ENCODE data around the gene RNF168. TPM values are rescaled to one million over a fixed set of nuclear protein-coding genes. Genes with fewer than 3 reads are reported as not detected.
"Not testable (repeated sequence)": the region's sequence is repeated elsewhere in the genome, so short reads cannot be mapped to it uniquely, and the experiment has no call there.

Gene RNF168
- total and polyA plus RNA-seq, 9 donors = 8.0 to 29.3 (median 19.5) TPM

- Histone ChIP-seq H3K4me3 (no peak overlapping the region), H3K9me3 (no peaks in the 10 kb centered on the region), H3K36me3 (no peaks in the 10 kb centered on the region), H3K27ac (no peak overlapping the region), H3K27me3 (no peaks in the 10 kb centered on the region), H3K4me1 (ENCODE audit: insufficient read depth) (no peaks in the 10 kb centered on the region)
- no peak for DNase-seq
- 80 to 83% (median 81%) methylated on average over 2 of the region's 2 CpGs for WGBS, 3 donors
- intact Hi-C loops (cut with DNase I) = no loop called here
- TF ChIP-seq EP300 (IDR thresholded peaks at IDR 0.05) (no peak), CTCF (IDR thresholded peaks at IDR 0.05) (no peak), POLR2A (IDR thresholded peaks at IDR 0.05) (no peak)
These were observed 32.0 kb downstream of the RNF168 start for GRCh38 chr3:196471551-196471950.

- intact Hi-C loops (cut with DNase I); H3K4me1 ChIP-seq (ENCODE audit: insufficient read depth); H3K9me3 ChIP-seq; H3K4me3 ChIP-seq; H3K36me3 ChIP-seq; H3K27ac ChIP-seq; DNase-seq; H3K27me3 ChIP-seq: not testable (repeated sequence)
- WGBS, 3 donors = 92 to 99% (median 96%) methylated on average over 3 of the region's 3 CpGs
These were observed 33.4 kb downstream of the RNF168 start for GRCh38 chr3:196470182-196470581.

GRCh38 chr3:196463804-196464203, 39.8 kb downstream of the RNF168 start:
- Histone ChIP-seq H3K27me3 (no peaks in the 10 kb centered on the region), H3K36me3 (no peaks in the 10 kb centered on the region), H3K9me3 (no peaks in the 10 kb centered on the region), H3K4me3 (no peak overlapping the region), H3K4me1 (ENCODE audit: insufficient read depth) (no peaks in the 10 kb centered on the region), H3K27ac (no peak overlapping the region)
- TF ChIP-seq EP300 (IDR thresholded peaks at IDR 0.05) (no peak), POLR2A (IDR thresholded peaks at IDR 0.05) (no peak), CTCF (IDR thresholded peaks at IDR 0.05) (no peak)
- WGBS, 3 donors = 98 to 100% (median 99%) methylated on average over 3 of the region's 3 CpGs
- intact Hi-C loops (cut with DNase I) = no loop called here
- DNase-seq = no peak

- DNase-seq = no peak
- 93 to 99% (median 95%) methylated on average over 2 of the region's 2 CpGs for WGBS, 3 donors
- TF ChIP-seq POLR2A (IDR thresholded peaks at IDR 0.05) (no peak), EP300 (IDR thresholded peaks at IDR 0.05) (no peak)
- Histone ChIP-seq H3K9me3 (no peaks in the 10 kb centered on the region), H3K27ac (no peak overlapping the region), H3K27me3 (no peaks in the 10 kb centered on the region), H3K4me3 (no peak overlapping the region), H3K36me3 (no peaks in the 10 kb centered on the region), H3K4me1 (ENCODE audit: insufficient read depth) (no peaks in the 10 kb centered on the region)
- intact Hi-C loops (cut with DNase I) = no loop called here
These were observed 40.2 kb downstream of the RNF168 start for GRCh38 chr3:196463478-196463756.

GRCh38 chr3:196462680-196463477, 40.7 kb downstream of the RNF168 start:
- H3K4me3 ChIP-seq; H3K27ac ChIP-seq; H3K27me3 ChIP-seq; H3K36me3 ChIP-seq; DNase-seq; H3K4me1 ChIP-seq (ENCODE audit: insufficient read depth); intact Hi-C loops (cut with DNase I); H3K9me3 ChIP-seq: not testable (repeated sequence)
- WGBS, 3 donors = 98 to 100% (median 100%) methylated on average over 1 of the region's 1 CpG

GRCh38 chr3:196458063-196458462, 45.5 kb downstream of the RNF168 start:
- WGBS, 3 donors = 45 to 50% (median 48%) methylated on average over 4 of the region's 4 CpGs
- Histone ChIP-seq H3K27ac (no peak overlapping the region), H3K9me3 (no peaks in the 10 kb centered on the region), H3K27me3 (no peaks in the 10 kb centered on the region), H3K4me3 (no peak overlapping the region), H3K4me1 (ENCODE audit: insufficient read depth) (no peaks in the 10 kb centered on the region), H3K36me3 (no peaks in the 10 kb centered on the region)
- intact Hi-C loops (cut with DNase I) = no loop called here
- DNase-seq = no peak
- TF ChIP-seq EP300 (IDR thresholded peaks at IDR 0.05) (no peak), POLR2A (IDR thresholded peaks at IDR 0.05) (no peak), CTCF (IDR thresholded peaks at IDR 0.05) (no peak)

GRCh38 chr3:196457470-196457869, 46.1 kb downstream of the RNF168 start:
- WGBS, 3 donors = 71 to 84% (median 76%) methylated on average over 7 of the region's 7 CpGs
- H3K27me3 ChIP-seq; intact Hi-C loops (cut with DNase I): not testable (repeated sequence)

More at GRCh38 chr3:196457470-196457869, 46.1 kb downstream of the RNF168 start:
- not testable (repeated sequence) for H3K4me1 ChIP-seq (ENCODE audit: insufficient read depth); H3K4me3 ChIP-seq; H3K9me3 ChIP-seq; DNase-seq; H3K27ac ChIP-seq; H3K36me3 ChIP-seq

All from ovary (tissue), 9 donors.